B cell (primary cell): Measurements from ENCODE around the gene ATP6V1B1. TPM values are rescaled to one million over a fixed set of nuclear protein-coding genes. Genes with fewer than 3 reads are reported as not detected.

ENCODE experiments used
- ATAC-seq: fragments of 200-7000 bp; cut with Tn5 transposase; one replicate; pipeline ENCODE4 v1.10.0; 2021; ENCODE audit warnings: low read depth, mild to moderate bottlenecking, moderate number of reproducible peaks, moderate library complexity
- CTCF ChIA-PET: fragments of 350-600 bp; sonication (Branson Sonifier 250); formaldehyde crosslinking; loops from one replicate; lab custom pipeline; 2021; ENCODE audit warnings: antibody characterized with exemption, inconsistent platforms; lab: Charles Lee
- POLR2A ChIA-PET: fragments of 350-600 bp; sonication (Branson Sonifier 250); formaldehyde crosslinking; loops from one replicate; lab custom pipeline; 2021; ENCODE audit warnings: antibody characterized with exemption; lab: Charles Lee
- DNase-seq: peaks from one replicate; pipeline ENCODE4 v3.0.0; 2013
- H2AFZ ChIP-seq: 2 replicates; pipeline ENCODE4 v1.6.1; 2012; ENCODE audit warnings: mild to moderate bottlenecking, low read depth, low read length; ENCODE audit not compliant: insufficient read depth, poor library complexity, severe bottlenecking
- H3K27ac ChIP-seq, 2 donors: 1 replicate in 1 of 2; 2 replicates in 1 of 2; pipeline ENCODE4 v1.5.1; 2012 to 2013; ENCODE audit warnings: low read length in 2 of 2, mild to moderate bottlenecking in 2 of 2, moderate library complexity in 1 of 2
- H3K27me3 ChIP-seq, 4 experiments: fragments of 200-600 bp in 1 of 4; sonication (generic) in 1 of 4; replicated peaks in 1 of 4; 1 replicate in 2 of 4; 2 replicates in 2 of 4; pipeline versions ENCODE4 v1.6.1 to v1.7.0; 2013 to 2016; ENCODE audit warnings: low read length in 3 of 4, mild to moderate bottlenecking in 2 of 4, mixed read lengths in 1 of 4, moderate library complexity in 1 of 4; ENCODE audit not compliant: insufficient read depth in 4 of 4, control insufficient read depth in 3 of 4; ENCODE audit errors: control extremely low read depth in 1 of 4
- H3K36me3 ChIP-seq, 2 experiments: replicated peaks in 1 of 2; 1 replicate in 1 of 2; 2 replicates in 1 of 2; pipeline versions ENCODE4 v1.6.1 to v1.7.1; 2013; ENCODE audit warnings: low read length in 1 of 2; ENCODE audit not compliant: insufficient read depth in 2 of 2, control insufficient read depth in 1 of 2; ENCODE audit errors: control extremely low read depth in 1 of 2, extremely low read depth in 1 of 2
- H3K4me1 ChIP-seq, 2 donors: fragments of 200-600 bp in 1 of 2; sonication (generic) in 1 of 2; 1 replicate in 1 of 2; 2 replicates in 1 of 2; pipeline versions ENCODE4 v1.5.1 to v1.6.1; 2013 to 2017; ENCODE audit warnings: low read length in 2 of 2; ENCODE audit not compliant: control insufficient read depth in 2 of 2, insufficient read depth in 2 of 2
- H3K4me2 ChIP-seq: replicated peaks from 2 replicates; pipeline ENCODE3; 2012; ENCODE audit warnings: mild to moderate bottlenecking, low read depth, low read length; ENCODE audit not compliant: poor library complexity, severe bottlenecking
- H3K4me3 ChIP-seq, 5 experiments: fragments of 200-600 bp in 1 of 5; sonication (generic) in 1 of 5; 1 replicate in 3 of 5; 2 replicates in 2 of 5; pipeline versions ENCODE4 v1.5.1 to v1.7.0; 2011 to 2016; ENCODE audit warnings: low read length in 4 of 5, mild to moderate bottlenecking in 4 of 5, low read depth in 2 of 5, control low read depth in 1 of 5, moderate library complexity in 1 of 5; ENCODE audit not compliant: insufficient read depth in 1 of 5; ENCODE audit errors: control extremely low read depth in 1 of 5, extremely low read depth in 1 of 5
- H3K79me2 ChIP-seq: fragments of 200-600 bp; sonication (generic); one replicate; pipeline ENCODE4 v1.6.0; 2016; ENCODE audit warnings: low read length; ENCODE audit not compliant: control insufficient read depth, insufficient read depth
- H3K9ac ChIP-seq: fragments of 200-600 bp; sonication (generic); 2 replicates; pipeline ENCODE4 v1.6.1; 2017; ENCODE audit warnings: mild to moderate bottlenecking, low read length, moderate library complexity
- H3K9me3 ChIP-seq, 3 donors: one replicate each; pipeline versions ENCODE4 v1.6.1 to v1.7.1; 2013; ENCODE audit warnings: low read length in 2 of 3; ENCODE audit not compliant: control insufficient read depth in 2 of 3, insufficient read depth in 1 of 3; ENCODE audit errors: control extremely low read depth in 1 of 3
- H4K20me1 ChIP-seq: 2 replicates; pipeline ENCODE4 v1.6.0; 2012; ENCODE audit warnings: mild to moderate bottlenecking, low read length; ENCODE audit not compliant: insufficient read depth, control insufficient read depth, poor library complexity, severe bottlenecking
- H3K27ac Mint-ChIP-seq: one replicate; pipeline ENCODE4 v1.8.0; 2021; ENCODE audit warnings: mixed read lengths
- H3K27me3 Mint-ChIP-seq: one replicate; pipeline ENCODE4 v1.8.0; 2021; ENCODE audit warnings: mixed read lengths
- H3K4me1 Mint-ChIP-seq: one replicate; pipeline ENCODE4 v1.8.0; 2021; ENCODE audit warnings: mixed read lengths
- H3K4me3 Mint-ChIP-seq: one replicate; pipeline ENCODE4 v1.8.0; 2021; ENCODE audit warnings: mixed read lengths
- H3K9me3 Mint-ChIP-seq: one replicate; pipeline ENCODE4 v1.8.0; 2022; ENCODE audit warnings: mixed read lengths; ENCODE audit not compliant: insufficient read depth
- EZH2 ChIP-seq: IDR thresholded peaks from 2 replicates; pipeline ENCODE4 v1.6.1; 2012; ENCODE audit warnings: borderline replicate concordance, low read depth, mild to moderate bottlenecking, moderate library complexity, low read length; ENCODE audit not compliant: insufficient read depth, poor library complexity, severe bottlenecking
- WGBS: methylation state at CpG from one replicate; pipeline ENCODE4 v1.1.5; 2013; ENCODE audit warnings: missing lambda C conversion rate; ENCODE audit not compliant: insufficient coverage; 5-methylcytosine and 5-hydroxymethylcytosine counted together
- intact Hi-C: fragments of 100-400 bp; cut with micrococcal nuclease; formaldehyde crosslinking; loops from one replicate; pipeline ENCODE4 v1.10.0; 2022
- polyA plus RNA-seq: library from polyadenylated mRNA; depleted of rRNA; stranded (reverse); fragments of >200 nt; gene quantifications from 2 replicates; pipeline ENCODE4 v1.2.3, GENCODE V29; 2012
- total RNA-seq, 2 donors: library from RNA; stranded (reverse); fragments of 120-200 nt in 1 of 2; gene quantifications; 1 replicate in 1 of 2; 2 replicates in 1 of 2; pipeline versions ENCODE4 v1.2.3 to v1.2.4, GENCODE V29; 2013 to 2022
- TF ChIP-seq, protein P1 (sequence below): fragments of 200-600 bp; IDR thresholded peaks from one replicate; pipeline ENCODE4 v1.8.0; 2022; ENCODE audit warnings: antibody characterized with exemption, mild to moderate bottlenecking

The ATP6V1B1 gene
- total and polyA plus RNA-seq, 2 donors (not counting 1 experiment from before 2014, with no cell fraction given): not detected

GRCh38 chr2:70931376-70932000, 4.2 kb upstream of the ATP6V1B1 start:
- no peaks in the 10 kb centered on the region for H3K36me3 ChIP-seq
- ChIA-PET CTCF (no interaction called here), POLR2A (no interaction called here)
- no peak overlapping the region for H3K4me2 ChIP-seq
- Mint-ChIP-seq H3K4me1 (peaks cover 7% of the 10 kb centered on the region), H3K27ac (no peak overlapping the region), H3K9me3 (no peaks in the 10 kb centered on the region), H3K4me3 (no peak overlapping the region), H3K27me3 (peaks cover 25% of the 10 kb centered on the region)
- peaks cover 0 to 6% (median 0%) of the 10 kb centered on the region in 4 experiments for H3K27me3 ChIP-seq
- H3K79me2 ChIP-seq: no peaks in the 10 kb centered on the region
- no peak overlapping the region for H3K4me3 ChIP-seq
- H4K20me1 ChIP-seq: no peaks in the 10 kb centered on the region
- peaks cover 9 to 12% of the 10 kb centered on the region in 2 donors for H3K4me1 ChIP-seq
- H3K9ac ChIP-seq: no peak overlapping the region
- DNase-seq (no peak), ATAC-seq (no peak)
- WGBS: 95% methylated on average over 7 of the region's 9 CpGs
- TF ChIP-seq, protein P1, sequence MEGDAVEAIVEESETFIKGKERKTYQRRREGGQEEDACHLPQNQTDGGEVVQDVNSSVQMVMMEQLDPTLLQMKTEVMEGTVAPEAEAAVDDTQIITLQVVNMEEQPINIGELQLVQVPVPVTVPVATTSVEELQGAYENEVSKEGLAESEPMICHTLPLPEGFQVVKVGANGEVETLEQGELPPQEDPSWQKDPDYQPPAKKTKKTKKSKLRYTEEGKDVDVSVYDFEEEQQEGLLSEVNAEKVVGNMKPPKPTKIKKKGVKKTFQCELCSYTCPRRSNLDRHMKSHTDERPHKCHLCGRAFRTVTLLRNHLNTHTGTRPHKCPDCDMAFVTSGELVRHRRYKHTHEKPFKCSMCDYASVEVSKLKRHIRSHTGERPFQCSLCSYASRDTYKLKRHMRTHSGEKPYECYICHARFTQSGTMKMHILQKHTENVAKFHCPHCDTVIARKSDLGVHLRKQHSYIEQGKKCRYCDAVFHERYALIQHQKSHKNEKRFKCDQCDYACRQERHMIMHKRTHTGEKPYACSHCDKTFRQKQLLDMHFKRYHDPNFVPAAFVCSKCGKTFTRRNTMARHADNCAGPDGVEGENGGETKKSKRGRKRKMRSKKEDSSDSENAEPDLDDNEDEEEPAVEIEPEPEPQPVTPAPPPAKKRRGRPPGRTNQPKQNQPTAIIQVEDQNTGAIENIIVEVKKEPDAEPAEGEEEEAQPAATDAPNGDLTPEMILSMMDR: no peak
- TF ChIP-seq EZH2: no peak
- peaks cover 0 to 10% (median 0%) of the 10 kb centered on the region in 3 donors for H3K9me3 ChIP-seq
- H3K27ac ChIP-seq: no peak overlapping the region
- intact Hi-C loops: no loop called here
- H2AFZ ChIP-seq: no peak overlapping the region

- intact Hi-C loops: no loop called here
- Histone ChIP-seq H3K4me1 (peaks cover 9 to 12% of the 10 kb centered on the region in 2 donors), H2AFZ (no peak overlapping the region), H3K9me3 (peaks cover 0 to 10% (median 0%) of the 10 kb centered on the region in 3 donors), H3K4me2 (no peak overlapping the region), H3K79me2 (no peaks in the 10 kb centered on the region), H4K20me1 (no peaks in the 10 kb centered on the region), H3K27me3 (peaks cover 0 to 2% (median 0%) of the 10 kb centered on the region in 4 experiments), H3K4me3 (no peak overlapping the region), H3K27ac (no peak overlapping the region), H3K36me3 (no peaks in the 10 kb centered on the region), H3K9ac (no peak overlapping the region)
- no peak overlapping the region for H3K27ac Mint-ChIP-seq
- H3K9me3 Mint-ChIP-seq: no peaks in the 10 kb centered on the region
- peaks cover 23% of the 10 kb centered on the region for H3K27me3 Mint-ChIP-seq
- DNase-seq (no peak), ATAC-seq (no peak)
- peaks cover 7% of the 10 kb centered on the region for H3K4me1 Mint-ChIP-seq
- 97% methylated on average over 20 of the region's 21 CpGs for WGBS
- POLR2A ChIA-PET: no interaction called here
- no peak for TF ChIP-seq EZH2
- TF ChIP-seq, protein P1: no peak
- CTCF ChIA-PET: interaction anchor here (0.8 to 1.7 kb wide), 2 partner anchors 10 to 11 kb away, joined by 3 to 4 read pairs; no protein-coding TSS in a partner anchor
- H3K4me3 Mint-ChIP-seq: no peak overlapping the region
These were observed 3.0 kb upstream of the ATP6V1B1 start for GRCh38 chr2:70932631-70933230.
